HG02623 (cell line): Measurements from ENCODE around the gene OTUD6A.
"Not testable (repeated sequence)": the region's sequence is repeated elsewhere in the genome, so short reads cannot be mapped to it uniquely, and the experiment has no call there.

Source experiments
- ATAC-seq: cut with Tn5 transposase; IDR thresholded peaks from one replicate; pipeline ENCODE4 v1.9.1; 2021; ENCODE audit warnings: moderate library complexity; ENCODE audit not compliant: unreplicated experiment

OTUD6A gene

GRCh38 chrX:70046978-70047377, 15.3 kb upstream of the OTUD6A start:
- no peak for ATAC-seq

DNA sequence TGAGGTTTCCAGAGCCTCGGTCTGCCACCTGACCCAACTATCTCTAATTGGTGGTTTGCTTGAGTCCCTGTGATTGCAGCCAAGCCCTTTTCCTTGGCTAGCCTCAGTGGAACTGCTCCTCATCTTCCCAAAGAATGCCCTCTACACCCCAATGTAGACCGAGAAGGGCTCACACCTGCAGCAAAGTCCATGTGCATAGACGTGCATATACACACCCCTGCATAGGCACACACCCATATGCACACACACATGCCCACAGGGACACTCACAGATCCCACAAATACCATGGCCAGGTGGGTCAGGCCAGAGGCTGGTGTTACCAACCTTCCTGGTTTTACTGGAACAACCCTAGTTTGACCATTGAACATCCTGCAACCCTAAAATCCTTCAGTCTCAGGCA, 12.9 kb upstream of the OTUD6A start:
- ATAC-seq: no peak

GRCh38 chrX:70049925-70050324, 12.3 kb upstream of the OTUD6A start, which contains the start of gene AWAT2:
Gene AWAT2 (minus strand): TSS chrX:70049938. CDS start chrX:70049932, 6 bp downstream.
- ATAC-seq: no peak

- ATAC-seq: no peak
These were observed 9.2 kb upstream of the OTUD6A start for GRCh38 chrX:70052895-70053615.

DNA sequence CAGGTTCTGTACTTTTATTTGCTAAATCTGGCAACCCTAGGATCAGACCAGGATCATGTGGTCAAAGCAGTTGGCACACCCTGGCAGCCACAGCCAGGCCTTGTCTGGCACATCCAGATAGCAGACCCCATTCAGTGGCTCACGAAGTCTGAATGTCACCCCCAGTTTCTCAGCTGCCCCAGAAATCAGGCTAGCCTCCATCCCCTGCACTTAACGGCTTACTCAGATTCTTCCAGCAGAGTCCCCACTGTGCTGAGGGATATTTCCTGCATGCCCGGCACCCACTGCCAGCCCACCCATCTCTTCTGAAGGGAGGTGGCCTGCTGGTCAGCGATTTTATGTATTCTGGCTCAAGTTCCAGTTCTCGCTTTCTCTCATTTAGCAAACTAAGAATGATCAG, 7.9 kb upstream of the OTUD6A start:
- no peak for ATAC-seq

DNA sequence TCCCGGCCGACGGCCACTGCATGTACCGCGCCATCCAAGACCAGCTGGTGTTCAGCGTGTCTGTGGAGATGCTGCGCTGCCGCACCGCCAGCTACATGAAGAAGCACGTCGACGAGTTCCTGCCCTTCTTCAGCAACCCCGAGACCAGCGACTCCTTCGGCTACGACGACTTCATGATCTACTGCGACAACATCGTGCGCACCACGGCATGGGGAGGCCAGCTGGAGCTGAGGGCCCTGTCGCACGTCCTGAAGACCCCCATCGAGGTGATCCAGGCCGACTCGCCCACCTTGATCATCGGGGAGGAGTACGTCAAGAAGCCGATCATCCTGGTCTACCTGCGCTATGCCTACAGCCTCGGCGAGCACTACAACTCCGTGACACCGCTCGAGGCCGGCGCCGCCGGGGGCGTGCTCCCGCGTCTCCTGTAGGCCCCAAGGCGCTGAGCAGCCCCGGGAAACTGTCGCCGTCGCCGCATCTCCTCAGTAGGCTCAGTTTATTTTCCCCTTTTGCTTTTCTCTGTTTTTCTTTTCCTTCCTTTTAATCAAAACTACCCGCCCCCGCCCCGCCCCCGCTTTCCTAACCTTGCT, 799 bp downstream of the OTUD6A start:
- ATAC-seq: no peak

- no peak for ATAC-seq
These were observed 4.4 kb downstream of the OTUD6A start for GRCh38 chrX:70066646-70067045.

DNA sequence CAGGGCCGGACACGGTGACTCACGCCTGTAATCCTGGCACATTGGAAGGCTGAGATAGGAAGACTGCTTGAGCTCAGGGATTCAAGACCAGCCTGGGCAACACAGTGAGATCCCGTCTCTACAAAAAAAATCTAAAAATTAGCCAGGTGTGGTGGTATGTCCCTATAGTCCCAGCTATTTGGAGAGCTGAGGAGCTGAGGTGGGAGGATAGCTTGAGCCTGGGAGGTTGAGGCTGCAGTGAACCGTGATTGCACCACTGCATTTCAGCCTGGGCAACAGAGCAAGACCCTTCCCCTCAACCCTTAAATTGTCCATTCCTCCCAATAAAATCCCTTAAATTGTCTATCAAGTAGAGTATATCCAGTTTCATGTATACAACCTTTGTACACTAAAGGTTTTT, 17.0 kb downstream of the OTUD6A start:
- ATAC-seq: no peak

DNA sequence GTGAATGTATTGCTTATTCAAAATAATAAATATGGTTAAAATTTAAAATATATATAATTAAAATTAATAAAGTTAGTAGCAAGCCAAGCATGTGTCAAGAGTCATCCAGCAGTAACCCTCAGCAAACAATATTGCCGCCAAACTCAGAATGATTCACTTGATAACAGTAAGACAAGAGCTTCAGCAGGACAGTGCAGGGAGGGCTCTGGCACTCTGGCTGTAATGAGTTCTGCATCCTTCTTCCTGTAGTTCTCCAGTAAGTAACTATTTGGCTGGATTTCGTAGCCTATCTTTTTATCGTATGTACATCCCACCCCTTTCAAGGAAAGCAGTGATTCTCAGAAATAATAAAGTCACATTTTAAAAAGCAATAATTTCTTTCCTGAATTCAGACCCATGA, 17.6 kb downstream of the OTUD6A start:
- no peak for ATAC-seq

GRCh38 chrX:70082723-70083122, 20.5 kb downstream of the OTUD6A start:
- no peak for ATAC-seq

DNA sequence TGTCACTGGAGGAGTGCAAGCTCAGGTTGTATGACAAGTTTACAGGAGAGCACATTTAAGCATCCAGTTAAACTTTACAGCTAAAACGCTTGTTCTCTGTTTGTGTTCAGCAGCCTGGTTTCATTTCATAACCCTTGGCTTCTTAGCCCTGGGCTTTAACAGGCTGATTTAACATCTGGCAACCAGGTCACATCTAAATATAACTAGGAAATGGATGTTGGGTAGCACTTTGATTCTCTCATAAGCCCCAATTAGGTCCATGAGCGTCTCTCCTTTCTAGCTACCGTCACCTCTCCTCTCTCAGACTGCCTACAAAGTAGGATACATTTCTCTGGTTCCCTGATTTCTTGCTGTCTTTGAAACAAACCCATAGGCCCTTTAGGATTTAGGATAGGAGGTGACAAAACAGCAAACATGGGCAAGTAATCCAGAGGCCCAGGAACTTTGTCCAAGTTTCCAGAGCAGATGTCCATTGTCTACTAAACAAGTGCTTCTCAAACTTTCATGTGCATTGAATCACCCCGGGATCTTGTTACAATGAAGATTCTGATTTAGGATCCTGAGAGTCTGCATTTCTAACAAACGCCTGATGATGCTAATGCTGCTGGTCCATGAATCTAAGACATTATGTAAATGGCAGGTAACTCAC, 22.5 kb downstream of the OTUD6A start:
- no peak for ATAC-seq

GRCh38 chrX:70087857-70088630, 25.8 kb downstream of the OTUD6A start:
- no peak for ATAC-seq

DNA sequence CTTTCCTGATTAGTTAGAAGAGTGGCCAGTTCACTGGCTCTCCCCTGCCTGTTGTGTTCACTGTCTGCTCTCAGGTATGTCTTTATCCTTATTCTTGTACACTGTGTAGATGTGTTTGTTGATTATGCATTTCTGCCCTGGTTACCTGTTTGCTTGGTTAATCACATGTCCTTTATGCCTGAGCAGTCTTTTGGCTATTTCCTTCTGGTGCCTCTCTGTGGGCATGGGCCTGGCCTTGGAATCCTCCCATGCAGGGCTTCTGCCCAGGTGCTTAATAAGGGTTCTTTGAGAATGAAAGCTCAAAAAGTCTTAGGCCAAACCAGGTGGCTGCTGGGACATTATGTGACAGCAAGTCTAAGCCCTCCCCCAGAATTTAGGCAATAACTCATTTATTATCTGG, 26.5 kb downstream of the OTUD6A start:
- no peak for ATAC-seq

- no peak for ATAC-seq
These were observed 27.5 kb downstream of the OTUD6A start for GRCh38 chrX:70089604-70090297.

- ATAC-seq: peak; percentile 69
These were observed 30.0 kb downstream of the OTUD6A start for GRCh38 chrX:70092247-70092646.

GRCh38 chrX:70096052-70096451, 33.8 kb downstream of the OTUD6A start:
- no peak for ATAC-seq

GRCh38 chrX:70105229-70105628, 43.0 kb downstream of the OTUD6A start:
- ATAC-seq: no peak

DNA sequence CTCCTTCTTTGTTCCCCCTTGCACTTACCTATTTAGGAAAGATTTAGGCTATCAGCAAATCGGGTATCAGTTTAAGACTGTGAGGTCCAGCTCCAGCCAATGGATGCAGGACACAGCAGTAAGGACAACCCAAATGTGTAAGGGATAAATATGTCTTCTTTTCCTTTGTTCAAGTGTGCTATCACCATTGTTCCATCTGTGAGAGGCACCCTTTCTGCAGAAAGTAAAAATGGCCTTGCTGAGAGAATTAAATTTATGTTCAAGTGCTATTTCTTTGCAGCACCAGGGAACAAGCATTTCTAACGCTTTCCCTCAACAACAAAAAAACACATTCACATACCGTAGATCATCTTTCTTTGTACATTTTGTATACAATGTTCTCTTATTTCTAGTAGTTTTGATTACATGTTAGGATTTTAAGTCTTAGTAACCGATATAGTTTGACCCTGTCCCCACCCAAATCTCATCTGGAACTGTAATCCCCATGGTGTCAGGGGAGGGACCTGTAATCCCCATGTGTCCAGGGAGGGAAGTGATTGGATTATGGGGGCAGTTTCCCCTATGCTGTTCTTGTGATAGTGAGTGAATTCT, 49.3 kb downstream of the OTUD6A start:
- not testable (repeated sequence) for ATAC-seq
